HL-60 (cell line): ENCODE data around the gene SNRNP27.

Experiments
- DNase-seq, 2 experiments: peaks; one replicate each; pipeline ENCODE4 v3.0.0-alpha.2; 2010 to 2020; ENCODE audit warnings: low read depth in 1 of 2, low spot score in 1 of 2
- H3K27ac ChIP-seq: fragments of 250-450 bp; sonication (Bioruptor Pico); replicated peaks from 2 replicates; pipeline ENCODE4 v1.5.1; 2020; ENCODE audit warnings: mild to moderate bottlenecking, moderate library complexity
- H3K27me3 ChIP-seq: fragments of 250-450 bp; sonication (Bioruptor Pico); 2 replicates; pipeline ENCODE4 v1.5.1; 2021; ENCODE audit warnings: mild to moderate bottlenecking, moderate library complexity; ENCODE audit not compliant: insufficient read depth, poor library complexity, severe bottlenecking
- H3K4me3 ChIP-seq: replicated peaks from 2 replicates; pipeline ENCODE4 v1.5.1; 2011; ENCODE audit warnings: mild to moderate bottlenecking, control low read depth, low read length; ENCODE audit not compliant: insufficient read depth
- GABPA ChIP-seq: IDR thresholded peaks from 2 replicates; pipeline ENCODE4 v1.6.1; 2012; ENCODE audit warnings: low read depth
- POLR2AphosphoS5 ChIP-seq: IDR thresholded peaks from 2 replicates; pipeline ENCODE4 v1.6.1; 2012; ENCODE audit warnings: low read depth
- SPI1 ChIP-seq: IDR thresholded peaks from 2 replicates; pipeline ENCODE4 v1.6.1; 2012; ENCODE audit warnings: low read depth, mild to moderate bottlenecking, borderline replicate concordance
- long read RNA-seq: library from polyadenylated mRNA; unstranded; transcript quantifications from one replicate; pipeline ENCODE4 v2.0.0, GENCODE V29; 2020
- TF ChIP-seq, protein P1 (sequence below): IDR thresholded peaks from one replicate; pipeline ENCODE4 v1.5.1; 2011; ENCODE audit warnings: low read length, control low read depth, inconsistent platforms; ENCODE audit not compliant: insufficient read depth
- TF ChIP-seq, protein P2 (sequence below): IDR thresholded peaks from 2 replicates; pipeline ENCODE4 v1.6.1; 2012; ENCODE audit warnings: low read depth; ENCODE audit not compliant: insufficient replicate concordance

SNRNP27 gene, protein sequence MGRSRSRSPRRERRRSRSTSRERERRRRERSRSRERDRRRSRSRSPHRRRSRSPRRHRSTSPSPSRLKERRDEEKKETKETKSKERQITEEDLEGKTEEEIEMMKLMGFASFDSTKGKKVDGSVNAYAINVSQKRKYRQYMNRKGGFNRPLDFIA
- long read RNA-seq, transcript SNRNP27-201 (6 exons, 1,802 nt): major isoform, 105 of 110 reads
- long read RNA-seq, partial matches to known transcripts: 0 of 110 reads
- long read RNA-seq, other reads (novel, unspliced or antisense): 0 of 110 reads

DNA sequence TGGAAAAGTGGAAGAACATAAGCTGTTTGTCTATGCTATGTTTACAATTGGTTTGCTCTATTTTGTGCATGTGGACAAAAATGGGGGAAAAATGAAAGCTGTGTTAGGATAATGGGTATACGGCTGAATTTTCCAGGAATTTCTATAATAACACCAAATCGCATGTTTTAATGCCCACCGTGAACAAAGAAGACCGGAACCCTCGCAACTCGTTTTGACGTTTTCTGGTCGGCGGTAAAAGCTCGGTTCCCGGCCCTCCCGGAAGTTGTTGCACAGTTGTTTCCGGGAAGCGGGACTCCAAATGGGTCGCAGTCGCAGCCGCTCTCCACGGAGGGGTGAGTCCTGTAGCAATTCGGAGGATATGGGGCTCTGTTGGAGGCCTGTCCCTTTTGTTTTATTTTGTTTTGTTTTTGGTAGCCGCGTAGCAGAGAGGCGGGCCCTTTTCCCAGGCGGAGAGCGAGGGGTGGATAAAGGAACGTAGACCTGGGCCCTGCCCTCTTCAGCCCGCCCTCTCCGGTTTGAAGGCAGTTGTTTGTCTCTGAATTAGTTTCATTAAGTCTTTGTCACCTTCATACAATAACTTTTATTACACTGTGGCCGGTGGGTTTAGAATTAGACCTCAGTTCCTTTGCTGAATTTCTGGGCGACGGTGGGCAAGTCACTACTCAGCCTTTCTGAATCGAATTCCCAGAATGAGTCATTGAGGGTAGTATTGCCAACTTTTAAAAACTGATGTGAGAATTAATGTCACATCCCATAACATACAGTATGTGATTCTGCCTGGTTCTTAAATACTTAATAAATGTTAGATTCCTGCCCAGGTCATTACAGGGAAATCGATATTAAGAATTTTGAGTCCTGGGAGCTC is at the start of gene SNRNP27:
Gene SNRNP27, plus strand, starts transcription at position 273 of the 868 bp plus-strand sequence. Its CDS starts 29 bp downstream, at position 302.
- DNase-seq: peak; percentile 46 to 83
- TF ChIP-seq, protein P1, sequence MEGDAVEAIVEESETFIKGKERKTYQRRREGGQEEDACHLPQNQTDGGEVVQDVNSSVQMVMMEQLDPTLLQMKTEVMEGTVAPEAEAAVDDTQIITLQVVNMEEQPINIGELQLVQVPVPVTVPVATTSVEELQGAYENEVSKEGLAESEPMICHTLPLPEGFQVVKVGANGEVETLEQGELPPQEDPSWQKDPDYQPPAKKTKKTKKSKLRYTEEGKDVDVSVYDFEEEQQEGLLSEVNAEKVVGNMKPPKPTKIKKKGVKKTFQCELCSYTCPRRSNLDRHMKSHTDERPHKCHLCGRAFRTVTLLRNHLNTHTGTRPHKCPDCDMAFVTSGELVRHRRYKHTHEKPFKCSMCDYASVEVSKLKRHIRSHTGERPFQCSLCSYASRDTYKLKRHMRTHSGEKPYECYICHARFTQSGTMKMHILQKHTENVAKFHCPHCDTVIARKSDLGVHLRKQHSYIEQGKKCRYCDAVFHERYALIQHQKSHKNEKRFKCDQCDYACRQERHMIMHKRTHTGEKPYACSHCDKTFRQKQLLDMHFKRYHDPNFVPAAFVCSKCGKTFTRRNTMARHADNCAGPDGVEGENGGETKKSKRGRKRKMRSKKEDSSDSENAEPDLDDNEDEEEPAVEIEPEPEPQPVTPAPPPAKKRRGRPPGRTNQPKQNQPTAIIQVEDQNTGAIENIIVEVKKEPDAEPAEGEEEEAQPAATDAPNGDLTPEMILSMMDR: no peak
- TF ChIP-seq SPI1 (no peak), POLR2AphosphoS5 (peak; percentile 60; the same call in 1 of the 2 replicates), GABPA (peak; percentile 98)
- TF ChIP-seq, protein P2, sequence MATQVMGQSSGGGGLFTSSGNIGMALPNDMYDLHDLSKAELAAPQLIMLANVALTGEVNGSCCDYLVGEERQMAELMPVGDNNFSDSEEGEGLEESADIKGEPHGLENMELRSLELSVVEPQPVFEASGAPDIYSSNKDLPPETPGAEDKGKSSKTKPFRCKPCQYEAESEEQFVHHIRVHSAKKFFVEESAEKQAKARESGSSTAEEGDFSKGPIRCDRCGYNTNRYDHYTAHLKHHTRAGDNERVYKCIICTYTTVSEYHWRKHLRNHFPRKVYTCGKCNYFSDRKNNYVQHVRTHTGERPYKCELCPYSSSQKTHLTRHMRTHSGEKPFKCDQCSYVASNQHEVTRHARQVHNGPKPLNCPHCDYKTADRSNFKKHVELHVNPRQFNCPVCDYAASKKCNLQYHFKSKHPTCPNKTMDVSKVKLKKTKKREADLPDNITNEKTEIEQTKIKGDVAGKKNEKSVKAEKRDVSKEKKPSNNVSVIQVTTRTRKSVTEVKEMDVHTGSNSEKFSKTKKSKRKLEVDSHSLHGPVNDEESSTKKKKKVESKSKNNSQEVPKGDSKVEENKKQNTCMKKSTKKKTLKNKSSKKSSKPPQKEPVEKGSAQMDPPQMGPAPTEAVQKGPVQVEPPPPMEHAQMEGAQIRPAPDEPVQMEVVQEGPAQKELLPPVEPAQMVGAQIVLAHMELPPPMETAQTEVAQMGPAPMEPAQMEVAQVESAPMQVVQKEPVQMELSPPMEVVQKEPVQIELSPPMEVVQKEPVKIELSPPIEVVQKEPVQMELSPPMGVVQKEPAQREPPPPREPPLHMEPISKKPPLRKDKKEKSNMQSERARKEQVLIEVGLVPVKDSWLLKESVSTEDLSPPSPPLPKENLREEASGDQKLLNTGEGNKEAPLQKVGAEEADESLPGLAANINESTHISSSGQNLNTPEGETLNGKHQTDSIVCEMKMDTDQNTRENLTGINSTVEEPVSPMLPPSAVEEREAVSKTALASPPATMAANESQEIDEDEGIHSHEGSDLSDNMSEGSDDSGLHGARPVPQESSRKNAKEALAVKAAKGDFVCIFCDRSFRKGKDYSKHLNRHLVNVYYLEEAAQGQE: peak; percentile 80
- Histone ChIP-seq H3K27ac (peak within 1 kb of the TSS; percentile 76), H3K4me3 (peak within 1 kb of the TSS; percentile 85), H3K27me3 (no peaks in the 10 kb centered on the region)

DNA sequence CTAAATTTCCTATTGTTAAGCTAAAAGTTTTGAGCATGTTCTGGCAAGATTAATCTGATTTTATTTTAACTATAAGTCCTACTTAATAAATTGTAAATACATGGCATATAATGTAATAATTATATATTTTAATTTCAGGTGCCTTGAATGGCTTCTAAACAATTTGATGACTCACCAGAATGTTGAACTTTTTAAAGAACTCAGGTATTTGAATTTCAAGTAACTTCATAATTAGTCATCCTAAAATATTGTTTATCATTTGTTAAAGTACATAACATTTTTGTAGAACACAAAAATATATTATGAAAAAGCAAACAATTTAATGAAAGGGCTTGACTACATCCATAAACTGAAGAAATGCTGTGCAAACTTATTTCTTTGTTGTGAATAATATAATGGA is 49.8 kb upstream of the SNRNP27 start:
- Histone ChIP-seq H3K27me3 (no peaks in the 10 kb centered on the region), H3K4me3 (no peak overlapping the region), H3K27ac (no peak overlapping the region)
- no peak for DNase-seq
- TF ChIP-seq GABPA (no peak), SPI1 (no peak), POLR2AphosphoS5 (no peak)
- TF ChIP-seq, protein P1: no peak
- TF ChIP-seq, protein P2: no peak

DNA sequence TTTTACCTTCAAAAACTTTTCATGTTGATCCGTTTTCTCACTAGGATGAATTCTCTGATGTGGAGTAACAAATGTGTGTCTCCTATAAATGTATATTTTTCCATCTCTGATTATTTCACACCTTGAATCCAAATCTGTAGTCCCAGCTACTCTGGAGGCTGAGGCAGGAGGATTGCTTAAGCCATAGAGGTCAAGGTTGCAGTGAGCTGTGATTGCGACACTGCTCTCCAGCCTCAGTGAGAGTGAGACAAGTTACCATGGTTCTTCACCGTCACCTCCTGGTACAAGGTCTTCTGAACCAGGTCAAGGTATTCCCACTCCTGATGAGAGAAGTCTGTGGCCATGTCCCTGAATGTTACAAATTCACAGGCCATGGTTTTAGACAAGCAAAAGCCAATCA is 49.2 kb upstream of the SNRNP27 start:
- no peak for TF ChIP-seq POLR2AphosphoS5
- TF ChIP-seq, protein P2: no peak
- TF ChIP-seq, protein P1: no peak
- Histone ChIP-seq H3K27me3 (no peaks in the 10 kb centered on the region), H3K27ac (no peak overlapping the region), H3K4me3 (no peak overlapping the region)
- DNase-seq: no peak
